NCI-H446 treated with DMSO at 0.1 percent for 48 hours (cell line): ENCODE measurements around the gene ARHGAP35.

ENCODE experiments used
- DNase-seq: peaks from one replicate; lab custom pipeline; 2025; lab: John Stamatoyannopoulos, UW

The ARHGAP35 gene

DNA sequence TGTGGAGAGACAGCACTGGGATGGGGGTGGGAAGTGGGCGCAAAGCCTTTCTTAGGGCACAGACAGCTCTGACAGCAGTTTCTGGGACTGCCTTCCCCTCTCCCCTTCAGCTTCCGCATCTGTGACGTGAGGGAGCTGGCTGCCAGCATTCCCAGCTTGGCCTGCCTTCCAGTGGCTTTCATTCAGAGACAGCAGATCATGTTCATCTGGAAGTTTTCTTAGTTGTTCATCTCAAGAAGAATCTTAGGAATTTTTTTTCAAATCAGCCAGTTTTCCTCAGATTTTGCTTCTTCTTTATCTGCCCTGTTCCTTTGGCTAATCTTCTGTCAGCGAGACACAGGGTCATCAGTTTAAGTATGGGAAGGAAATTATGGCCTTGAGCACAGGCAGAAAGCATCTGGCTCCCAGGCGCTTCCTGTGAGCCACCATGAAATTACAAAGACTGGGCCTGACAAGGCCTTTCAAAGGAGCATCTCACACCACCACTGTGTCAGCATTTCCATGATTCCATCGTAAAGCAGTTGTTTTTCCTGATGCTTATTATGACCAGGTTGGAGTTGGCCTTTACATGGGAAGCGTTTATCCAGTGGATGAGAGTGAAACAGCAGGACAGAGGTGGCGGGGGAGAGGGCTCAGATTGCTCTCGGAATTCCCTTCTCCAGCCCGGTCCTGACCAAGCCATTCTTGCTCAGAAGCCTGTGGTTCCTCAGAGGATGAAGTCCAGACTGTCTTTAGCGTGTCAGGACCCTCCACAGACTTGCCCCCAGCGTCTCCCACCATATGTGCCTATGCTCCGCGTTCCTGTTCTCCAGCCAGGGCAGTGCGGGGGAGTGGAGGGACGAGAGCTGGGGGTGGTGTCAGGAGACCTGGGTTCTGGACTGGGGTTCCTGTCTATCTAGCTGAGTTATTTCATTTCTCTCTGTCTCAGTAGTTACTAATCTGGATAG lies 43.6 kb downstream of the ARHGAP35 start:
- no peak for DNase-seq

DNA sequence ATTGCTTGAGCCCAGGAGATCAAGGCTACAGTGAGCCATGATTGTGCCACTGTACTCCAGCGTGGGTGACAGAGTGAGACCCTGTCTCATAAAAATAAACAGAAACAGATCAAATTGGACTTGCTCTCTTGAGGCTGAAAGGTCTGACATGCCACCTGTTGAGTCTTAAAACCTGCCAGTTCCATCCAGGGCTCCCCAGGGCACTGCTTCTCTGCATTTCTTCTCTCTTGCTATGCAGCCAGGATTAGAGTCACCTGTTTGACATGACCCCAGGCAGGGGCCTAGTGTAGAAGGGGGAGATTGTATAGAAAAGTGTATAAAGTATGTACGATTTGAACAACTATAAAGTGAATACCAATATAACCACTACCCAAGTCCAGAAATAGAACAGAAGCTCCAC lies 45.4 kb downstream of the ARHGAP35 start:
- DNase-seq: no peak

DNA sequence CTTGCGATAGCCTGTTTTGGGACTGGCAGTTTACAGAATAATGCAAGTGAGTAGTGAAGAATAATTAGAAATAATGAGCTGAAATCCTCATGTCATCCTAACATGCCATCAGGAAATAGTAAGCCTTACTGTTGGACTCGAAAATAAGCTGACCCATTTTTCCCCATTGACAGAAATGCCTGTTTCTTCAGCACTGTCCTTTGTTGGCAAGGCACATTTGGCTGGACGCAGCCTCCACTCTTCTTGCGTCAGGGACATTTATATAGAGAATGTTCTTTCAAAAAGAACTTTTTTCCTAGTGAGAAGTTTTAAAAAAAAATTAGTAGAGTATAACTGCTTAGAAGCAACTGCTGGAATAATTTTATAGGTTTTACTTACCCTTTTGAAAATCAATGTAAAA lies 47.1 kb downstream of the ARHGAP35 start:
- DNase-seq: no peak

DNA sequence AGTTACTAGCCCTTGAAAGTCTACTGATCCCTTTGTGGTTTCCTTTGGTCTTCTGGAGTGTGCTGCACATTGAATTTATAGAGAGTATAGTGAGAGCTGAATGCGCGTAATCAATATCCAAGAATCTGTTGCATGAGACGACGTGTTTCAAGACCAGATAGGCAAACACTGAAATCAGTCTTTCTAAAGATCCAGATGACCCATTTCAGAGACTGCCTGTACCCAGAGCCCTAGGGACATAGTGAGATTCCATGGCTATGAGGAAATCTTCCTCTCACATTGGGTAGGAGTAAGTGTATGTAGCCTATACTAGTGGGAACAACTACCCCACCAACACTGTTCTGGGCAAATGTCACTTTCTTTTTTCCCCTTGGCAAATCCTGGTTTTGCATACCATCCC lies 48.6 kb downstream of the ARHGAP35 start:
- DNase-seq: no peak
